ENCODE measurements around the gene ARHGAP24.

DNA sequence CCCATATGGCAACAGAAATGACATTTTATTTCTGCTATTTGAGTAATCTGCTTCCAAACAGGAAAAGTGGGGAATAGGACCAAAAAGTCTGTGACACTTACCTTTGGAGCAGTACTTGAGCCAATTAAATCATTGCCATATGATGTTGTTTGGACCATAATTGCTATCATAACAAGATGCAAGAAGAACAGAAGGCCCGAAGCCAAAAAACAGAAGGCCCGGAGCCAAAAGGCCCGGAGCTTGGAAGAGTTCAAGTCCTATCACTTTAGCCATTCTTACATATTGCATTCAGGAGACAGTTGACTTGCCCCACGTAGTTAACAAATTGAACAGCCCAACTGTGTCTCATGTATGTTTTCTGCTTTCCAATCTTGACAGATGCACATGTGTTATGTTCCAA, 285.6 kb downstream of the ARHGAP24 start:
- TF ChIP-seq, protein P1, sequence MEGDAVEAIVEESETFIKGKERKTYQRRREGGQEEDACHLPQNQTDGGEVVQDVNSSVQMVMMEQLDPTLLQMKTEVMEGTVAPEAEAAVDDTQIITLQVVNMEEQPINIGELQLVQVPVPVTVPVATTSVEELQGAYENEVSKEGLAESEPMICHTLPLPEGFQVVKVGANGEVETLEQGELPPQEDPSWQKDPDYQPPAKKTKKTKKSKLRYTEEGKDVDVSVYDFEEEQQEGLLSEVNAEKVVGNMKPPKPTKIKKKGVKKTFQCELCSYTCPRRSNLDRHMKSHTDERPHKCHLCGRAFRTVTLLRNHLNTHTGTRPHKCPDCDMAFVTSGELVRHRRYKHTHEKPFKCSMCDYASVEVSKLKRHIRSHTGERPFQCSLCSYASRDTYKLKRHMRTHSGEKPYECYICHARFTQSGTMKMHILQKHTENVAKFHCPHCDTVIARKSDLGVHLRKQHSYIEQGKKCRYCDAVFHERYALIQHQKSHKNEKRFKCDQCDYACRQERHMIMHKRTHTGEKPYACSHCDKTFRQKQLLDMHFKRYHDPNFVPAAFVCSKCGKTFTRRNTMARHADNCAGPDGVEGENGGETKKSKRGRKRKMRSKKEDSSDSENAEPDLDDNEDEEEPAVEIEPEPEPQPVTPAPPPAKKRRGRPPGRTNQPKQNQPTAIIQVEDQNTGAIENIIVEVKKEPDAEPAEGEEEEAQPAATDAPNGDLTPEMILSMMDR (IDR thresholded peaks at IDR 0.05), result no peak
- no peak for TF ChIP-seq POLR2A (IDR thresholded peaks at IDR 0.05)

All from right lobe of liver (tissue), 4 donors.